DND-41 (cell line): ENCODE data around the gene MYO16.

Source experiments
- EZH2 ChIP-seq: IDR thresholded peaks from 3 replicates; pipeline ENCODE4 v1.6.1; 2012; ENCODE audit warnings: borderline replicate concordance, low read depth, mild to moderate bottlenecking, moderate library complexity, low read length, inconsistent platforms; ENCODE audit not compliant: severe bottlenecking
- TF ChIP-seq, protein P1 (sequence below): IDR thresholded peaks from 2 replicates; pipeline ENCODE4 v1.5.1; 2012; ENCODE audit warnings: borderline replicate concordance, low read length, moderate library complexity, mild to moderate bottlenecking; ENCODE audit not compliant: poor library complexity, severe bottlenecking; ENCODE audit errors: extremely low read depth

DNA sequence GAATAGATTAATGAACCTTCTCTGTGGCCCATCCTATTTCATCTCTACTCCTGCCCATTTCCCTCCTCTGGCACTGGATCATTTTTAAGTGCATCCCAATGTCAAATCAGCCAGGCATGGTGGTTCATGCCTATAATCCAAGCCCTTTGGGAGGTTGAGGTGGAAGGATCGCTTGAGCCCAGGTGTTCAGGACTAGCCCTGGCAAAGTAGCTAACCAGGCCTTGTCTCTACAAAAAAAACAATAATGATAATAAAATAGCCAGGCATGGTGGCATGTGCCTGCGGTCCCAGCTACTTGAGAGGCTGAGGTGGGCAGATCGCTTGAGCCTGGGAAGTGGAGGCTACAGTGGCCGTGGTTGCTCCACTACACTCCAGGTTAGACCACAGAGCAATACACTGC is 517.0 kb downstream of the MYO16 start:
- TF ChIP-seq, protein P1, sequence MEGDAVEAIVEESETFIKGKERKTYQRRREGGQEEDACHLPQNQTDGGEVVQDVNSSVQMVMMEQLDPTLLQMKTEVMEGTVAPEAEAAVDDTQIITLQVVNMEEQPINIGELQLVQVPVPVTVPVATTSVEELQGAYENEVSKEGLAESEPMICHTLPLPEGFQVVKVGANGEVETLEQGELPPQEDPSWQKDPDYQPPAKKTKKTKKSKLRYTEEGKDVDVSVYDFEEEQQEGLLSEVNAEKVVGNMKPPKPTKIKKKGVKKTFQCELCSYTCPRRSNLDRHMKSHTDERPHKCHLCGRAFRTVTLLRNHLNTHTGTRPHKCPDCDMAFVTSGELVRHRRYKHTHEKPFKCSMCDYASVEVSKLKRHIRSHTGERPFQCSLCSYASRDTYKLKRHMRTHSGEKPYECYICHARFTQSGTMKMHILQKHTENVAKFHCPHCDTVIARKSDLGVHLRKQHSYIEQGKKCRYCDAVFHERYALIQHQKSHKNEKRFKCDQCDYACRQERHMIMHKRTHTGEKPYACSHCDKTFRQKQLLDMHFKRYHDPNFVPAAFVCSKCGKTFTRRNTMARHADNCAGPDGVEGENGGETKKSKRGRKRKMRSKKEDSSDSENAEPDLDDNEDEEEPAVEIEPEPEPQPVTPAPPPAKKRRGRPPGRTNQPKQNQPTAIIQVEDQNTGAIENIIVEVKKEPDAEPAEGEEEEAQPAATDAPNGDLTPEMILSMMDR = no peak
- TF ChIP-seq EZH2 = no peak
